T-helper 2 cell treated with Interferon-gamma antibody and Interleukin-4, amounts not matched to agents 5 μg/mL and 100 μg/mL, for 36 hours (primary cell): Measurements from ENCODE around the gene TMEM237.

Source experiments
- DNase-seq: peaks from one replicate; pipeline ENCODE4 v3.0.0; 2021; ENCODE audit warnings: low spot score
- H3K27ac Mint-ChIP-seq: one replicate; pipeline ENCODE4 v1.8.0; 2021; ENCODE audit warnings: mild to moderate bottlenecking, mixed read lengths
- H3K27me3 Mint-ChIP-seq: one replicate; pipeline ENCODE4 v1.8.0; 2021; ENCODE audit warnings: low read depth, mixed read lengths
- H3K36me3 Mint-ChIP-seq: one replicate; pipeline ENCODE4 v1.8.0; 2021; ENCODE audit warnings: low read depth, mixed read lengths
- H3K4me1 Mint-ChIP-seq: one replicate; pipeline ENCODE4 v1.8.0; 2021; ENCODE audit warnings: low read depth, mixed read lengths
- H3K4me3 Mint-ChIP-seq: one replicate; pipeline ENCODE4 v1.8.0; 2022; ENCODE audit warnings: mild to moderate bottlenecking, moderate library complexity, mixed read lengths
- H3K9me3 Mint-ChIP-seq: one replicate; pipeline ENCODE4 v1.8.0; 2021; ENCODE audit warnings: mixed read lengths

Gene TMEM237

DNA sequence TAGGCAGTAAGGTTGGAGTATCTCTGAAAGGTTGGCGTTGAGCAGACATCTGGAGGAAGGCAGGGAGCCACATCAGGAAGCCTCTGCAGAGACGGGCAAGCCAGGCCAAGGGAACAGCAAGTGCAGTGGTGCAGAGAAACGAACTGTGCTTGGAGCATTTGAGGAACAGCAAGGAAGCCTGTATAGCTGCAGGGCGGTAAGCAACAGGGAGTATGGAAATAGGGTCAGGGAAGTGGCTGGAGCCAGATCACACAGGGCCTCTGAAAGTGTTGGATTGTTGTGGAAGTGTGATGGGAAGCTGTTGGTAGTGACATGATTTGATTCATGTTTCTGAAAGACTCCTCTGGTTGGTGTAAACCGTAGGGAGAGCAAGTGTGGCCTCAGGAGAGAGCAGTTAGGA is 13.4 kb upstream of the TMEM237 start:
- H3K4me3 Mint-ChIP-seq = no peak overlapping the region
- H3K27ac Mint-ChIP-seq = no peak overlapping the region
- H3K36me3 Mint-ChIP-seq = no peaks in the 10 kb centered on the region
- H3K27me3 Mint-ChIP-seq = peaks cover 33% of the 10 kb centered on the region
- H3K4me1 Mint-ChIP-seq = no peaks in the 10 kb centered on the region
- no peak for DNase-seq
- no peaks in the 10 kb centered on the region for H3K9me3 Mint-ChIP-seq

DNA sequence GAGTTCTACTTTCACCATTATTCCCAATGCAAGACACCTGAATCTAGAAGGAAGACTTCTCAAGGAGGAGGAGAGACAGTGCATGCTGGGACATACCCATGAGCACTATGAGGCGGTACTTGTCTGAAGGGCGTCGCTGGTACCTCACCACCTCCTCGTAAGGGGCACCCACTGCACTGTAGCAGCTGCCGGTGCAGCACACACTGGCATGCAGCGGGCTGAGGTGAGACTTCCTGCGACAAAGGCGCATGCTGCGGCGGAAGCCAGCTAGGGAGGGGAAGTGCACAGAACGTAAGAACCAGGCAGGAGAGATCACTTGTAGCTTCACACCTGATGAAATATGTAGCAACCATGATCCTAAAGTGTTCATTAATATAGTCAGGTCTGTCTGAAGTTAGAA is 12.8 kb upstream of the TMEM237 start:
- Mint-ChIP-seq H3K36me3 (no peaks in the 10 kb centered on the region), H3K27ac (no peak overlapping the region), H3K27me3 (peaks cover 33% of the 10 kb centered on the region), H3K9me3 (no peaks in the 10 kb centered on the region), H3K4me3 (no peak overlapping the region), H3K4me1 (no peaks in the 10 kb centered on the region)
- DNase-seq = no peak

DNA sequence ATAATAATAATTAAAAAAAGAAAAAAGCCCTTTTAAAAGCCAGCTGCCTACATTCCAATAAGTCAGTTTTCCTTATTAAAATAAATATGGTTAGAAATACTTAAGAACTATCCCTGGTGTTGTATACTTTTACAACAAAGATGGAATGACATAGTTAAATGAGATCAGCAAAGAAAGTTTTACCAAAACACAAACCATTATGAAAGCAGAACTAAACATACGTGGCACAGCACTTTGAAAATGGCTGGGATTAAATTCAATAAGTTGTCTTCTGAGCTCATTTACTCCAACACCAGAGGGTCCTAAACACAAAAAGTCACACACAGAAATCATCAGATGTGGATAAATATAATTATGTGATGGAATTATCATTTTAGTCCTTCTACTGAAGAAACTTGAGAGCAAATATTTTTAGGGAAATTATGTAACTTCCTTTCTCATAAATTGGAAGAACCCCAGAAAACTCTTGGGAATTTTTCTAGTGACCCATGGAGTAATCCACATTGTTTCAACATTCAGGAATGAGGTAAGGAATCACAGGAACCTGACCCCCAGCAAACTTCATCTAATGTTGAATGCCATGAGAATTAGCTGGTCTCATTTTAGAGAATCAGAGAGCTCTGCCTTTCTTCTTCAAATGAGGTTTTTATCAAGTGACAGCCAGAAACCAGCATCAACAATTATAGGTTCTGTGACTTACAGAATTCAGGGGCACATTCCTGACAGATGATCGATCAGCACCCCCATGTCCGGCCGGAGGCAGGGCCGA is 11.5 kb upstream of the TMEM237 start:
- no peak overlapping the region for H3K27ac Mint-ChIP-seq
- no peaks in the 10 kb centered on the region for H3K36me3 Mint-ChIP-seq
- no peaks in the 10 kb centered on the region for H3K9me3 Mint-ChIP-seq
- H3K4me3 Mint-ChIP-seq = no peak overlapping the region
- no peaks in the 10 kb centered on the region for H3K4me1 Mint-ChIP-seq
- no peak for DNase-seq
- peaks cover 29% of the 10 kb centered on the region for H3K27me3 Mint-ChIP-seq

DNA sequence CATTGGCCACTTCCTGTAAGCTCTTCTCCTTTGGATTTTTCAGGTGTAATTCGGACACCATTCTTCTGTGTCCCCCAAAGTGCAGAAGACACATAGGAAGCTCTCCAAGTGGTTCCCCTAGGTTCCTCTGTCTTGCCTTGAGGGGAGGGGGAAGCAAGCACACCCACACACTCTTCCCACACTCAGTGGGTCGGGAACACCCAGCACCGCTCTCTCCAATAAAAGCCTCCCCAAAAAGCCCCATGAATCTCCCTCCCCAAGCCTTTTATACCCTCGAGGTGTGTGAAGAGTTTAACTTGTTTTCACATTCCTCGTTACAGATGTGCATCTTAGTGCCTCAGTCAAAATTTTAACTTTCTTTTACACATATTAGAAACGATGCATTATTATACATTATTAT is 9.9 kb upstream of the TMEM237 start:
- H3K27me3 Mint-ChIP-seq = peaks cover 26% of the 10 kb centered on the region
- no peak overlapping the region for H3K4me3 Mint-ChIP-seq
- H3K4me1 Mint-ChIP-seq = no peaks in the 10 kb centered on the region
- no peak overlapping the region for H3K27ac Mint-ChIP-seq
- DNase-seq = no peak
- H3K9me3 Mint-ChIP-seq = no peaks in the 10 kb centered on the region
- H3K36me3 Mint-ChIP-seq = no peaks in the 10 kb centered on the region

- Mint-ChIP-seq H3K9me3 (no peaks in the 10 kb centered on the region), H3K4me1 (no peaks in the 10 kb centered on the region), H3K4me3 (no peak overlapping the region), H3K27ac (no peak overlapping the region), H3K36me3 (no peaks in the 10 kb centered on the region), H3K27me3 (peaks cover 11% of the 10 kb centered on the region)
- no peak for DNase-seq
Measured at GRCh38 chr2:201649442-201649841, 6.1 kb upstream of the TMEM237 start.

DNA sequence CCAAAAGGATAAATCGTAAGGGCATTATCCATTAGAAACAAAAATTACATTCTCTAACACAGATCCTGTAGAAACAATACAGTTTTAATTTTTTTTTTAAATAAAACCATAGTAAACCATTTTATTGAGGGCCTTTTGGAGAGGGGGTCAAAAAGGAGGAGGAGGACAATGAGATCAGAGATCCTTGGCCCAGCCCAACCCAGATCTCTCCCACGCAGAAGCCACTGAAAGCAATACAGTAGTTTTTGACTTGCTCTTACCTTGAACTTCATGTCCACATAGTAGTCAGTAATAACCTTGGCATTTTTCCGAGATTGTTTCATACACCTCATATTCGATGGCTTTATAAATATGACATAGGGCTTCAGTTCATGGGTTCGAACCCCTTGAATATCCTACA is 4.1 kb upstream of the TMEM237 start:
- Mint-ChIP-seq H3K4me3 (no peak overlapping the region), H3K9me3 (no peaks in the 10 kb centered on the region), H3K4me1 (peaks cover 3% of the 10 kb centered on the region), H3K27me3 (peaks cover 4% of the 10 kb centered on the region), H3K27ac (no peak overlapping the region), H3K36me3 (no peaks in the 10 kb centered on the region)
- DNase-seq = no peak

- no peaks in the 10 kb centered on the region for H3K9me3 Mint-ChIP-seq
- H3K36me3 Mint-ChIP-seq = no peaks in the 10 kb centered on the region
- H3K27me3 Mint-ChIP-seq = peaks cover 3% of the 10 kb centered on the region
- H3K27ac Mint-ChIP-seq = no peak overlapping the region
- peak overlapping the region; percentile 4 for H3K4me3 Mint-ChIP-seq
- DNase-seq = no peak
- peaks cover 14% of the 10 kb centered on the region for H3K4me1 Mint-ChIP-seq
Measured at GRCh38 chr2:201644001-201644400, 698 bp upstream of the TMEM237 start.

GRCh38 chr2:201642579-201643215 is 606 bp downstream of the TMEM237 start:
- no peaks in the 10 kb centered on the region for H3K36me3 Mint-ChIP-seq
- H3K4me1 Mint-ChIP-seq = peaks cover 14% of the 10 kb centered on the region
- peak overlapping the region; percentile 97 for H3K27ac Mint-ChIP-seq
- no peaks in the 10 kb centered on the region for H3K9me3 Mint-ChIP-seq
- DNase-seq = peak; percentile 86
- peak overlapping the region; percentile 87 for H3K4me3 Mint-ChIP-seq
- H3K27me3 Mint-ChIP-seq = peaks cover 3% of the 10 kb centered on the region

- Mint-ChIP-seq H3K36me3 (no peaks in the 10 kb centered on the region), H3K27me3 (peaks cover 3% of the 10 kb centered on the region), H3K9me3 (no peaks in the 10 kb centered on the region), H3K27ac (peak overlapping the region; percentile 97), H3K4me3 (peak overlapping the region; percentile 87), H3K4me1 (peaks cover 14% of the 10 kb centered on the region)
- no peak for DNase-seq
Measured at GRCh38 chr2:201642086-201642578, 1.2 kb downstream of the TMEM237 start.

DNA sequence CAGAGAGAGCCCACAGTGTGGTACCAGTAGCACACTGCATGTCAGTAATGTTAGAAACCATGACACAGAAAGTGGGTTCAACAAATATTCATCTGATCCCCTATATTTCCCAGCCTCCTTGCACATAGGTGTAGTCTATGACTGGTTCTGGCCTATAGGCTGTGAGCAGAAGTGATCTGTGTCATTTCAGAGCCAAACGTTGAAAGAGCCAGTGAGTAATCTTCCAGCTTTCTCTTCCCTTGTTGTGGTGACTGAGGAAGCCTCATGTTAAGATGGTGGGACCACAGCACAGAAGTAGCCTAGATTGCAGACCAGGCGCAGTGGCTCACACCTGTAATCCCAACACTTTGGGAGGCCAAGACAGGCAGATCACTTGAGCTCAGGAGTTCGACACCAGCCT is 4.1 kb downstream of the TMEM237 start:
- DNase-seq = no peak
- peaks cover 3% of the 10 kb centered on the region for H3K27me3 Mint-ChIP-seq
- peaks cover 7% of the 10 kb centered on the region for H3K36me3 Mint-ChIP-seq
- no peak overlapping the region for H3K27ac Mint-ChIP-seq
- peaks cover 14% of the 10 kb centered on the region for H3K4me1 Mint-ChIP-seq
- no peaks in the 10 kb centered on the region for H3K9me3 Mint-ChIP-seq
- H3K4me3 Mint-ChIP-seq = no peak overlapping the region

DNA sequence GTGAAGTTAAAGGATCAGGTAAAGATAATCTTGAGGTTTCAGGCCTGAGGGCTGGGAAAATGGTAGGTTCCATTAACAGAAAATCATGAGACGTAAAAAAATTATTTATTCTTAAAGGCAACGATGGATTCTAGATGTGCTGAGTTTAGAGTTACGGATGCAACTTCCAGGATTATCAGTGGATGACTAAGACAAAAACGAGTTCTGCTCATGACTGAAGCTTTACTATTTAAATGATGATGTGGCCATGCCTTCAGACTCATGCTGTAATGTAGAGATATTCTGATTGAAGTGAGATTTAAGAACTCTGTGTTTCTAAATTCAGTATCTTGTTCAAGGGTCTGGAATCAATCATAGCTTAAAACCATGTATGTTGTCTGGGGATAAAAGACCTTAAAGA is 5.0 kb downstream of the TMEM237 start:
- Mint-ChIP-seq H3K27ac (no peak overlapping the region), H3K36me3 (peaks cover 7% of the 10 kb centered on the region), H3K27me3 (no peaks in the 10 kb centered on the region), H3K4me3 (no peak overlapping the region), H3K9me3 (no peaks in the 10 kb centered on the region), H3K4me1 (peaks cover 11% of the 10 kb centered on the region)
- DNase-seq = no peak

GRCh38 chr2:201633661-201634249 is 9.5 kb downstream of the TMEM237 start:
- Mint-ChIP-seq H3K4me1 (no peaks in the 10 kb centered on the region), H3K9me3 (no peaks in the 10 kb centered on the region), H3K27me3 (no peaks in the 10 kb centered on the region), H3K4me3 (no peak overlapping the region), H3K27ac (no peak overlapping the region), H3K36me3 (peaks cover 20% of the 10 kb centered on the region)
- no peak for DNase-seq

GRCh38 chr2:201631041-201631440 is 12.3 kb downstream of the TMEM237 start:
- H3K4me1 Mint-ChIP-seq = no peaks in the 10 kb centered on the region
- peaks cover 20% of the 10 kb centered on the region for H3K36me3 Mint-ChIP-seq
- DNase-seq = no peak

GRCh38 chr2:201630577-201630976 is 12.7 kb downstream of the TMEM237 start:
- peaks cover 20% of the 10 kb centered on the region for H3K36me3 Mint-ChIP-seq
- no peaks in the 10 kb centered on the region for H3K4me1 Mint-ChIP-seq
- DNase-seq = no peak
- H3K9me3 Mint-ChIP-seq = no peaks in the 10 kb centered on the region
- H3K27ac Mint-ChIP-seq = no peak overlapping the region
- no peaks in the 10 kb centered on the region for H3K27me3 Mint-ChIP-seq
- no peak overlapping the region for H3K4me3 Mint-ChIP-seq

More at GRCh38 chr2:201631041-201631440, 12.3 kb downstream of the TMEM237 start:
- no peak overlapping the region for H3K4me3 Mint-ChIP-seq
- H3K27ac Mint-ChIP-seq = no peak overlapping the region
- no peaks in the 10 kb centered on the region for H3K27me3 Mint-ChIP-seq
- H3K9me3 Mint-ChIP-seq = no peaks in the 10 kb centered on the region
